HG02938 (cell line): ENCODE measurements around the gene GPM6B.
"Not testable (repeated sequence)": the region's sequence is repeated elsewhere in the genome, so short reads cannot be mapped to it uniquely, and the experiment has no call there.

Experiments used
- ATAC-seq: cut with Tn5 transposase; IDR thresholded peaks from one replicate; pipeline ENCODE4 v1.9.1; 2021; ENCODE audit warnings: mild to moderate bottlenecking, moderate library complexity; ENCODE audit not compliant: unreplicated experiment

The GPM6B gene

DNA sequence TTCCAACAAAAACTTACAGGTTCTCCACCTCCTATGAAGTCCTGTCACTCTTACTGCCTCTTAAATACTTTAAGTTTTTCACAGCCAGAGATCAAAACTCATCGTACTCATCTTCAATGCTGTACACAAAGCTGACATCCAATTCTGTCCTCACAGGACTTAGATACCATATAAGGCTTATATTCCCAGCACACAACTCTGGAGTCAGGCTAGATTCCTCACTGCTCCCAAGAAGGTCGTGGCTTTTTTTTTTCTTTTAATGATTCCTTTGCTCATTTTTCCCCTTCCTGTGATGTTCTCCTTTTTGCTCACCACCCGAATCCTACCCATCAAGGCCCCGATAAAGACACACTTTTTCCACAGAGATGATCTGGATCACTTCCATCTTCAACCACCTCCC lies 83.4 kb downstream of the GPM6B start:
- no peak for ATAC-seq

GRCh38 chrX:13732246-13733067 lies 84.4 kb downstream of the GPM6B start:
- no peak for ATAC-seq

DNA sequence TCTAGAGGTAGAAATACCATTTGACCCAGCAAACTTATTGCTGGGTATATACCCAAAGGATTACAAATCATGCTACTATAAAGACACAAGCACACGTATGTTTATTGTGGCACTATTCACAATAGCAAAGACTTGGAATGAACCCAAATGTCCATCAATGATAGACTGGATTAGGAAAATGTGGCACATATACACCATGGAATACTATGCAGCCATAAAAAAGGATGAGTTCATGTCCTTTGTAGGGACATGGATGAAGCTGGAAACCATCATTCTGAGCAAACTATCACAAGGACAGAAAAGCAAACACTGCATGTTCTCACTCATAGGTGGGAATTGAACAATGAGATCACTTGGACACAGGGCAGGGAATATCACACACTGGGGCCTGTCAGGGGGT lies 86.4 kb downstream of the GPM6B start:
- not testable (repeated sequence) for ATAC-seq

DNA sequence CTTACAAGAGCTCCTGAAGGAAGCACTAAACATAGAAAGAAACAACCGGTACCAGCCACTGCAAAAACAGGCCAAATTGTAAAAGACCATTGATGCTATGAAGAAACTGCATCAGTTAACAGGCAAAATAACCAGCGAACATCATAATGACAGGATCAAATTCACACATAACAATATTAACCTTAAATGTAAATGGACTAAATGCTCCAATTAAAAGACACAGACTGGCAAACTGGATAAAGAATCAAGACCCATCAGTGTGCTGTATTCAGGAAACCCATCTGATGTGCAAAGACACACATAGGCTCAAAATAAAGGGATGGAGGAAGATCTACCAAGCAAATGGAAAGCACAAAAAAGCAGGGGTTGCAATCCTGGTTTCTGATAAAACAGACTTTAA lies 90.3 kb downstream of the GPM6B start:
- ATAC-seq, result not testable (repeated sequence)

GRCh38 chrX:13724878-13725277 lies 92.0 kb downstream of the GPM6B start:
- ATAC-seq, result not testable (repeated sequence)

- ATAC-seq, result no peak
Observed at GRCh38 chrX:13721819-13722519, 94.9 kb downstream of the GPM6B start.

DNA sequence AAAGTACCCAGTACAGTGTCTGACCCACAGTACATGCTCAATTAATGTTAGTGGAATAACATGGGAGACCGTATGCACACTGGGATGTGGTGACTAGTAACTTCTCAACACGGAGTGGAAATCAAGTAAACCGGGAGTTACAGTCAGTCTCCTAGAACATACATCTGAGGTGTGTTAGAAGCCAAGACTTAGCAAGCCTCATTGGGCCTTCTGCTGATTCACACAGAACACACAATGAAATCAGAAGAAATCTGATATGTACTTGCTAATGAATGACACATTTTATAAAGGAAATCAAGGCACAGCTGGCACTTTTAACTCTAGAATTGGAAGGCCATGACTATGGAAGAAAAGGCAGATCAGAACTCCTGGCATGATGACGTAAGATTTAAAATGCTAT lies 95.5 kb downstream of the GPM6B start:
- ATAC-seq, result no peak
